ENCODE measurements around the gene SMIM3.

The SMIM3 gene

DNA sequence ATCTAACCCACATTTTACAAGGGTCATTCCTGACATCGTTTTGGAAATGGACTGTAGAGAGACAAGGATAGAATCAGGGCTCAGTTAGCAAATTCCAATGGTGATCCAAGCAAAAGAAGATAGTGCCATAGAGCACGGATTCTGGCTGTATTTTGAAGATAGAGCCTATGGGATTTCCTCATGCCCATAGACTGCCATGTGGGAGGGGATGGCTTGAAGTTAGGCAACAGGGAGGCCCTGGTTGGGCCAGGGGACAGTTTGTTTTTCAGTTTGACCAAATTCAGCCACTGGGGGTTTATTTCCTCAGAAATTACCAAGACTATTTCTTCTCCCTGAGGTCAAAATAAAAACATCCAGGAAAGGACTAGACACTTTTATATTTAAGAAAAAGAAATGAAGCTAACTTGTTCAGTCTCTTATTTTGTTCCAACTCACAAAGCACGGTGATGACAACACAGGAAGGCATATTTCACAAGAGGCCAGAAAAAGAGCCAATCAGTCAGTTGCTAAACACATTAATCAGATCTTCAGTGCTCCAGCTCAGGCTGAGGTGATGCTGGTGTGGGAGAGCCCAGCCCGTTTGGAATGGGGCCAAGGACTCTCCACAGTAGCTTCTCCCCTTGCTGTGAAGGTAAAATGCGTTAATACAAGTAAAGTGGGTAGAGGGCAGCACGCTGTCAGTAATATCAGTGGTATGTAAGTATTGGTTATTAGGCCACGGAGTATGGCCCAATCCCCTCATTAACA lies 15.4 kb upstream of the SMIM3 start:
- H4K20me1 ChIP-seq (ENCODE audit: insufficient read depth): no peaks in the 10 kb centered on the region
- H3K4me1 ChIP-seq (ENCODE audit: low read depth, poor library complexity, severe bottlenecking): peaks cover 4% of the 10 kb centered on the region
- H3K27me3 ChIP-seq (ENCODE audit: insufficient read depth, low read depth): no peaks in the 10 kb centered on the region
- no peaks in the 10 kb centered on the region for H3K36me3 ChIP-seq (ENCODE audit: insufficient read depth)
- peaks cover under 1% of the 10 kb centered on the region; the same call in 1 of the 2 replicates for H3K79me2 ChIP-seq (ENCODE audit: insufficient read depth, low read depth)
- H3K9ac ChIP-seq: no peak overlapping the region
- no peak overlapping the region for H3K4me3 ChIP-seq (IDR thresholded peaks at IDR 0.05; ENCODE audit: insufficient read depth, low read depth, low read length)
- no peak for TF ChIP-seq CTCF (conservative IDR thresholded peaks at IDR 0.05; ENCODE audit: low read depth, low read length)
- H3K27ac ChIP-seq: no peak overlapping the region
- no peak overlapping the region for H3K4me2 ChIP-seq
- no peak overlapping the region for H2AFZ ChIP-seq (ENCODE audit: low read depth)

GRCh38 chr5:150764530-150764929 lies 14.0 kb upstream of the SMIM3 start:
- Histone ChIP-seq H3K36me3 (ENCODE audit: insufficient read depth) (no peaks in the 10 kb centered on the region), H2AFZ (ENCODE audit: low read depth) (no peak overlapping the region), H4K20me1 (ENCODE audit: insufficient read depth) (no peaks in the 10 kb centered on the region), H3K27me3 (ENCODE audit: insufficient read depth, low read depth) (no peaks in the 10 kb centered on the region), H3K79me2 (ENCODE audit: insufficient read depth, low read depth) (no peaks in the 10 kb centered on the region), H3K4me3 (IDR thresholded peaks at IDR 0.05; ENCODE audit: insufficient read depth, low read depth, low read length) (no peak overlapping the region), H3K27ac (no peak overlapping the region), H3K9ac (no peak overlapping the region), H3K4me1 (ENCODE audit: low read depth, poor library complexity, severe bottlenecking) (no peaks in the 10 kb centered on the region), H3K4me2 (no peak overlapping the region)
- no peak for TF ChIP-seq CTCF (conservative IDR thresholded peaks at IDR 0.05; ENCODE audit: low read depth, low read length)

GRCh38 chr5:150765011-150765798 lies 13.4 kb upstream of the SMIM3 start:
- Histone ChIP-seq H3K4me2 (no peak overlapping the region), H3K9ac (no peak overlapping the region), H3K4me1 (ENCODE audit: low read depth, poor library complexity, severe bottlenecking) (no peaks in the 10 kb centered on the region), H3K79me2 (ENCODE audit: insufficient read depth, low read depth) (no peaks in the 10 kb centered on the region), H3K36me3 (ENCODE audit: insufficient read depth) (no peaks in the 10 kb centered on the region), H3K4me3 (IDR thresholded peaks at IDR 0.05; ENCODE audit: insufficient read depth, low read depth, low read length) (no peak overlapping the region), H4K20me1 (ENCODE audit: insufficient read depth) (no peaks in the 10 kb centered on the region), H2AFZ (ENCODE audit: low read depth) (no peak overlapping the region), H3K27me3 (ENCODE audit: insufficient read depth, low read depth) (no peaks in the 10 kb centered on the region), H3K27ac (no peak overlapping the region)
- TF ChIP-seq CTCF (conservative IDR thresholded peaks at IDR 0.05; ENCODE audit: low read depth, low read length): no peak

DNA sequence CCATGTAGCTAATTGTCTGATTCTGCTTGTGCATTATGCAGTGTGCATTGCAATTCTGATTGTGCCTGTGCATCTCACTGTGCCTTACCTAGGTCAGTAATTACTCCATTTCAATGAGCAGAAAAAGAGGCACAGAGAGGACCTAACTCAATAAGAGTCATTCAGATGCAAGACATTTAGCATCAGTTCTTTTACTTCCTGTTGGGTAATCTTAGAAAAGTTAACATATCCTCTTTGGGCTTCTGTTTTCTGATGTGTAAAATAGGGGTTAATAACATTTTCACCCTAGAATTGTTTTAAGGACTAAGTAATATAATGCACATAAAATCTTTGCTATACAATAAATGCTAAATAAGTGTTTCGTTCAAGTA lies 12.8 kb upstream of the SMIM3 start:
- Histone ChIP-seq H3K4me2 (no peak overlapping the region), H3K27ac (no peak overlapping the region), H3K36me3 (ENCODE audit: insufficient read depth) (no peaks in the 10 kb centered on the region), H2AFZ (ENCODE audit: low read depth) (no peak overlapping the region), H4K20me1 (ENCODE audit: insufficient read depth) (no peaks in the 10 kb centered on the region), H3K9ac (no peak overlapping the region), H3K4me3 (IDR thresholded peaks at IDR 0.05; ENCODE audit: insufficient read depth, low read depth, low read length) (no peak overlapping the region), H3K4me1 (ENCODE audit: low read depth, poor library complexity, severe bottlenecking) (no peaks in the 10 kb centered on the region), H3K27me3 (ENCODE audit: insufficient read depth, low read depth) (no peaks in the 10 kb centered on the region), H3K79me2 (ENCODE audit: insufficient read depth, low read depth) (no peaks in the 10 kb centered on the region)
- no peak for TF ChIP-seq CTCF (conservative IDR thresholded peaks at IDR 0.05; ENCODE audit: low read depth, low read length)

Measured in KMS-11 (cell line).